ENCODE measurements around the gene ERBB4. TPM values are rescaled to one million over a fixed set of nuclear protein-coding genes. Genes with fewer than 3 reads are reported as not detected.

Gene ERBB4
- polyA plus RNA-seq, 1 experiment: not detected

DNA sequence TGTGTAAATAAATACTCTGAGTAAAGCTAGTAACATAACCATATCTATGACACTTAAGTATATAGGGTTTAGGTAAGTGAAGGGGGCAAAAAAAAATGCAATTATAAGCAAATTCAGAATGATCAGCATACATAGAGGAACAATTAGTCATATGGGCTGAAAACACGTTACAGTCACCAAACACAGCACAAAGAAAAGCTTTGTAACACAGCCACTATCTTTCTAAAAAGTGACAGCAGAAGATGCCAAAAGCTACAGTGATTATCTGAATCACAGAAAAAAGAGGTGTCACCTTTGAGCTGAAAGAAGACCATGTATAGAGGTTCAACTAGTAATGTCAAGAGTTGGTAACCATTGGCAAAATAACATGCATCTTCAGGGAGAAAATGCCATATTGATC, 115.5 kb downstream of the ERBB4 start:
- no peak overlapping the region for H3K27ac ChIP-seq (ENCODE audit: low read depth, low read length)

DNA sequence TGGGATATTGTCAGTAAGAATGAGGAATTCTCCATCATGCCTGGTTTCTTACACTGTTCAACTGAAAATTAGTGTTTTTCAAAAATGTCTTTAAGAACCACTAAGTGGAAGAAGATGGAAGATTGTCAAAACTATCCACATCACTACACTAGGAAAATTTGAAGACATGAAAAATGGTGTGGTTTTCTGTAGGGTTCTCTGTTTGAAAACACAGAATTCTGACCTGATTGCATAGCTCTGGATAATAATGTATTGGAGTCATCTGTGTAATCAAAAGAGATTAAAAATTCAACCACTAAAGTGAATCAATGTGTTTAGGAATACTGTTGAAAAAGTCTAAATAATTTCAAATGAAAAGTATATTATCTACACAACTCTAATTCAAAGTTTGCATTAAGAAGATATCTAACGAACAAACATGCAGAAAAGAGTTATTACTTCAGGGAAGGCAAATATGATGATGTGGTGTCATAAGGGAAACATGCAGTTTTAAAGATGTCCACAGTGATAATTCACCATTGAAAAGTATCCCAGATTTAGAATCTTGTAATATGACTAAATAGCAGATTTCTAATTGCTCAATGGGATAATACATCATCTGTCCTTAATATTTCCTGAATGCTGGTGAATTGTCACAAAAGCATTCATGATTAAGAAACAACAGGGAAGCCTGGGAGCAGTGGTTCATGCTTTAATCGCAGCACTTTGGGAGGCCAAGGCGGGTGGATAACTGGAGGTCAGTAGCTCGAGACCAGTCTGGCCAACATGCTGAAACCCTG, 116.9 kb downstream of the ERBB4 start:
- CTCF ChIA-PET: no interaction called here

More for the DNA sequence above, 115.5 kb downstream of the ERBB4 start:
- TF ChIP-seq, protein P1, sequence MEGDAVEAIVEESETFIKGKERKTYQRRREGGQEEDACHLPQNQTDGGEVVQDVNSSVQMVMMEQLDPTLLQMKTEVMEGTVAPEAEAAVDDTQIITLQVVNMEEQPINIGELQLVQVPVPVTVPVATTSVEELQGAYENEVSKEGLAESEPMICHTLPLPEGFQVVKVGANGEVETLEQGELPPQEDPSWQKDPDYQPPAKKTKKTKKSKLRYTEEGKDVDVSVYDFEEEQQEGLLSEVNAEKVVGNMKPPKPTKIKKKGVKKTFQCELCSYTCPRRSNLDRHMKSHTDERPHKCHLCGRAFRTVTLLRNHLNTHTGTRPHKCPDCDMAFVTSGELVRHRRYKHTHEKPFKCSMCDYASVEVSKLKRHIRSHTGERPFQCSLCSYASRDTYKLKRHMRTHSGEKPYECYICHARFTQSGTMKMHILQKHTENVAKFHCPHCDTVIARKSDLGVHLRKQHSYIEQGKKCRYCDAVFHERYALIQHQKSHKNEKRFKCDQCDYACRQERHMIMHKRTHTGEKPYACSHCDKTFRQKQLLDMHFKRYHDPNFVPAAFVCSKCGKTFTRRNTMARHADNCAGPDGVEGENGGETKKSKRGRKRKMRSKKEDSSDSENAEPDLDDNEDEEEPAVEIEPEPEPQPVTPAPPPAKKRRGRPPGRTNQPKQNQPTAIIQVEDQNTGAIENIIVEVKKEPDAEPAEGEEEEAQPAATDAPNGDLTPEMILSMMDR (IDR thresholded peaks at IDR 0.05; ENCODE audit: low read depth, low read length): no peak
- DNase-seq (ENCODE audit: low read depth, low spot score): no peak
- H3K27me3 ChIP-seq (ENCODE audit: control insufficient read depth, insufficient read depth, low read length): no peaks in the 10 kb centered on the region
- no peaks in the 10 kb centered on the region for H3K9me3 ChIP-seq (ENCODE audit: control insufficient read depth, insufficient read depth, low read length)
- ChIA-PET CTCF (no interaction called here), POLR2A (no interaction called here)
- no peak overlapping the region for H3K4me3 ChIP-seq (ENCODE audit: low read depth, low read length)

DNA sequence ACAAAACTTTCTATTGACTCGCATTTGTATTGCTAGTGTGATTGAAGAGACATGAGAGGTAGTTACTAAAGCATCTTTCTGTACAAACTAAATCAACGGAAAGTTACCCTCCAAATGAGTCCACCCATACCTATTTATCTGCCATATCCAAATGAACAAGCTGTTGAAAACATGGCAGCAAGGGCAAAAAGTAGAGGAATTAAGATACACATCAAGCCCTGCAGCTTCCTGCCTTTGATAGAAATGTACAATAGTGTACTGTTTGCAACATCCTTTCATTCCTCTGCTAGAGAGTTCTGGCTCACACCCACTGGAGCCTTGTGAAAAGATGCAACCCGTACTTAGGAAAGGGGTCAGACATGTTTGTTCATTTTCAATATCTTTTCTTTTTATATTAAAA, 122.5 kb downstream of the ERBB4 start:
- TF ChIP-seq, protein P1 (IDR thresholded peaks at IDR 0.05; ENCODE audit: low read depth, low read length): no peak
- no peak for DNase-seq (ENCODE audit: low read depth, low spot score)
- no peaks in the 10 kb centered on the region for H3K9me3 ChIP-seq (ENCODE audit: control insufficient read depth, insufficient read depth, low read length)
- POLR2A ChIA-PET: no interaction called here
- no peaks in the 10 kb centered on the region for H3K27me3 ChIP-seq (ENCODE audit: control insufficient read depth, insufficient read depth, low read length)
- CTCF ChIA-PET: no interaction called here
- H3K27ac ChIP-seq (ENCODE audit: low read depth, low read length): no peak overlapping the region
- no peak overlapping the region for H3K4me3 ChIP-seq (ENCODE audit: low read depth, low read length)

More for the DNA sequence above, 116.9 kb downstream of the ERBB4 start:
- Histone ChIP-seq H3K27ac (ENCODE audit: low read depth, low read length) (no peak overlapping the region), H3K27me3 (ENCODE audit: control insufficient read depth, insufficient read depth, low read length) (no peaks in the 10 kb centered on the region), H3K9me3 (ENCODE audit: control insufficient read depth, insufficient read depth, low read length) (no peaks in the 10 kb centered on the region), H3K4me3 (ENCODE audit: low read depth, low read length) (no peak overlapping the region)
- TF ChIP-seq, protein P1 (IDR thresholded peaks at IDR 0.05; ENCODE audit: low read depth, low read length): no peak
- DNase-seq (ENCODE audit: low read depth, low spot score): no peak
- POLR2A ChIA-PET: no interaction called here

DNA sequence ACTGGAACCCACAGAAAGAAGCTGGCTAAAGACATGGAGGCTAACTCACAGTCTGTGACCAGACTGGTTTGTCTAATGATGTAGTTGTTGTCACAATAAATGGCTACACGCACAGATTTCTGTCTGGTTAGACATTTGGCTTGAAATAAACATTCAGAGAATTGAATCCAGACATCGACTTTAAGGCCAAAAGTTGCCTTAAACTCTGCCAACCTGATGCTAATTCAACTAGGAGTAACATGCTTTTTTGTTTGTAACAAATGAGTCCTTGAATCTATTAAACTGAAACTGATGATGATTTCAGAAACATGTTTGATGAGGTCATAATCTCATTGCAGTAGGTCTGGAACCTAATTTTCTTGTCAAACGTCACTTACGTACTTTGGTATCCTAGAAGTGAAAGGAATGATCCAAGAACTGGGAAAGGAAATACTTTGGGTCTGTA, 123.8 kb downstream of the ERBB4 start:
- TF ChIP-seq, protein P1 (IDR thresholded peaks at IDR 0.05; ENCODE audit: low read depth, low read length): no peak
- DNase-seq (ENCODE audit: low read depth, low spot score): no peak
- Histone ChIP-seq H3K9me3 (ENCODE audit: control insufficient read depth, insufficient read depth, low read length) (no peaks in the 10 kb centered on the region), H3K27ac (ENCODE audit: low read depth, low read length) (no peak overlapping the region), H3K4me3 (ENCODE audit: low read depth, low read length) (no peak overlapping the region), H3K27me3 (ENCODE audit: control insufficient read depth, insufficient read depth, low read length) (no peaks in the 10 kb centered on the region)
- POLR2A ChIA-PET: no interaction called here
- CTCF ChIA-PET: no interaction called here

DNA sequence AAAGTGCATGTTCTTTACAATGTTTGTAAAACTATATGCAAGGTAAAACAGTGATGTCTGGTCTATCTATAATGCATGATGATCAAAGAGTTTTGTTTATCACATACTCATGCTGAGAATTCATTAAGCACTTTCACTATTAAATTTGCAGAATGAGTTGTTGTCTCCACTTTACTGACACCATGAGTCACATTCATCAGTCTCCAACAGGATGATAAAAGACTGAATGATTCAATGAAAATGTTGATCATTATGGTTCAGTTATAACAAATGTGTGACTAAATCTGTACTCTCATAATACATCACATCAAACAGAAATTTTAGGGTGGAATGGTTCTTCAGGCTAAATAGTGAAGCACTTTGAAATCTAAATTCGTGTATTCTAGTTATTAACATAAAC, 129.0 kb downstream of the ERBB4 start:
- no peak overlapping the region for H3K4me3 ChIP-seq (ENCODE audit: low read depth, low read length)
- H3K27me3 ChIP-seq (ENCODE audit: control insufficient read depth, insufficient read depth, low read length): no peaks in the 10 kb centered on the region
- TF ChIP-seq, protein P1 (IDR thresholded peaks at IDR 0.05; ENCODE audit: low read depth, low read length): no peak
- no peak overlapping the region for H3K27ac ChIP-seq (ENCODE audit: low read depth, low read length)
- no peaks in the 10 kb centered on the region for H3K9me3 ChIP-seq (ENCODE audit: control insufficient read depth, insufficient read depth, low read length)
- no peak for DNase-seq (ENCODE audit: low read depth, low spot score)
- ChIA-PET CTCF (no interaction called here), POLR2A (interaction anchor here (0.5 kb wide), 1 partner anchor 42 kb away, joined by 6 read pairs; no protein-coding TSS in a partner anchor)
